ENCODE results near the gene FEM1C. TPM values are rescaled to one million over a fixed set of nuclear protein-coding genes. Genes with fewer than 3 reads are reported as not detected.

FEM1C gene
- total RNA-seq, 2 experiments from 2014 or later: 16.6 to 16.7 TPM

DNA sequence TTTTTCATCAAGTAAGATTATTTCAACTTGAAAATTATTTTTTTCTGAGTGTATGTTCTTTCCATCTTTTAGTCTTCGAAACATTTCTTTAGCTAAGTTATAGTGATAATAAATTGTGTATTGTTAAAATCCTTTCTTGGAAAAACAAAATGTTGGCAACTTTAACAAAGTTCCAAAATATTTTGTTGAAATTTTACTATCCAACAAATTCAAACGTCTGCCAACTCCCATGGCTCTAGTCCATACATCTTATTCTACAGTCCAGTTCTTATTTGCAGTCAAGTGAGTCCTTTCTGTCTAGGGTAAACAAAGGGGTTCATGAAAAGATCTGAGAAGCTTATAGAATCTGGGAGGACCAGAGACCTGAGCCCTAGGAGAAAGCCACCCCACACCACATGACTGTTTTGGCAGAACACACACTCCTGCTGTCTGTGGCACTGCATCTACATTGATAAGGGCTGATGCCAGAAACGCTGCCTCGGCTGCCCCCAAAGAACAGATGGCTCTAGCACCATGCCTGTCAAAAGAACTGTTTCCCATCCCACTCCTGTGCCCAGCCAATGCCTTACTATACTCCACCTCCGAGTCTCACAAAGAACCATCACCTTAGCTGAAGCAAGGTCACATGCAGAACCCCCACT is 47.5 kb downstream of the FEM1C start:
- TF ChIP-seq, protein P1, sequence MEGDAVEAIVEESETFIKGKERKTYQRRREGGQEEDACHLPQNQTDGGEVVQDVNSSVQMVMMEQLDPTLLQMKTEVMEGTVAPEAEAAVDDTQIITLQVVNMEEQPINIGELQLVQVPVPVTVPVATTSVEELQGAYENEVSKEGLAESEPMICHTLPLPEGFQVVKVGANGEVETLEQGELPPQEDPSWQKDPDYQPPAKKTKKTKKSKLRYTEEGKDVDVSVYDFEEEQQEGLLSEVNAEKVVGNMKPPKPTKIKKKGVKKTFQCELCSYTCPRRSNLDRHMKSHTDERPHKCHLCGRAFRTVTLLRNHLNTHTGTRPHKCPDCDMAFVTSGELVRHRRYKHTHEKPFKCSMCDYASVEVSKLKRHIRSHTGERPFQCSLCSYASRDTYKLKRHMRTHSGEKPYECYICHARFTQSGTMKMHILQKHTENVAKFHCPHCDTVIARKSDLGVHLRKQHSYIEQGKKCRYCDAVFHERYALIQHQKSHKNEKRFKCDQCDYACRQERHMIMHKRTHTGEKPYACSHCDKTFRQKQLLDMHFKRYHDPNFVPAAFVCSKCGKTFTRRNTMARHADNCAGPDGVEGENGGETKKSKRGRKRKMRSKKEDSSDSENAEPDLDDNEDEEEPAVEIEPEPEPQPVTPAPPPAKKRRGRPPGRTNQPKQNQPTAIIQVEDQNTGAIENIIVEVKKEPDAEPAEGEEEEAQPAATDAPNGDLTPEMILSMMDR (IDR thresholded peaks at IDR 0.05): no peak
- no peak for DNase-seq
- Mint-ChIP-seq H3K4me1 (ENCODE audit: low read depth) (no peaks in the 10 kb centered on the region), H3K27me3 (peaks cover 33% of the 10 kb centered on the region), H3K9me3 (no peaks in the 10 kb centered on the region), H3K27ac (no peak overlapping the region), H3K36me3 (ENCODE audit: low read depth) (no peaks in the 10 kb centered on the region), H3K4me3 (no peak overlapping the region)
- ATAC-seq: no peak
- intact Hi-C loops (cut with micrococcal nuclease): no loop called here
- CTCF ChIA-PET: interaction anchor here (0.8 kb wide), 1 partner anchor 35 kb away, joined by 3 read pairs; no protein-coding TSS in a partner anchor
- POLR2A ChIA-PET: interaction anchor here (0.9 kb wide), 1 partner anchor 31 kb away, joined by 3 read pairs; no protein-coding TSS in a partner anchor

DNA sequence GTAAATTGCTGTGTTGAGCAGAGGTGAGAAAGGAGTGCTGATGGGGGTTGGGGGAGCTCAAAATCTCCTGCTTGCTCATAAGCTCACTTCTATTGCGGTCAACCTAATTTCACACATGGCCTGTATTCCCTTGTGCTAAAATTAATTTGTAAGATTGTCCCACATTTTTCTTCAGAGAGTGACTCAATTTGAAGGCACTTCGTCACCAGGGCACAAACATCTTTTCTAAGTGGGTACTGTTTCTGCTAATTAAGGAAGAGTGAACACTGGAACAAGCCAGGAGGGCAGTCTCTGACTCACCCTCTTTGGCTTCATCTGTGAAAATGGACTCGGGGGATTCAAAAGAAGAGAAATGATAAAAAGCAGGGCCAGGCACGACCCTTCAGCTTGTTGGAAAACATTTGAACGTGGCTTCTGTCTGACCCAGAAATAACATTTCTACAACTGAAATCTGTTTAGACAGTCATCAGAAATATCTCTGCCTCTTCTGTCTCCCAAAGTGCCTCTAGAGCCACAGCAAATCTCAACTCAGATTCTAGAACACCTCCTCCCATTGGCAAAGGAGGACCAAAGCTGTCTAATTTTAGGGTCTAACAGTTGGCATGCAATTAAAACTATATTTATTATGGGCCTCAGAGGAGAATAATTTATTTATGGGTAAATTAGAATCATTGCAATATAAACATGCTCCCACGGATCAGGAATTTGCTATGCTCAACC is 49.8 kb downstream of the FEM1C start:
- CTCF ChIA-PET: no interaction called here
- peaks cover 6% of the 10 kb centered on the region for H3K4me1 Mint-ChIP-seq (ENCODE audit: low read depth)
- no peak overlapping the region for H3K4me3 Mint-ChIP-seq
- H3K9me3 Mint-ChIP-seq: no peaks in the 10 kb centered on the region
- peaks cover 31% of the 10 kb centered on the region for H3K27me3 Mint-ChIP-seq
- DNase-seq: no peak
- H3K36me3 Mint-ChIP-seq (ENCODE audit: low read depth): no peaks in the 10 kb centered on the region
- POLR2A ChIA-PET: no interaction called here
- intact Hi-C loops (cut with micrococcal nuclease): no loop called here
- H3K27ac Mint-ChIP-seq: no peak overlapping the region
- no peak for ATAC-seq
- TF ChIP-seq, protein P1 (IDR thresholded peaks at IDR 0.05): no peak

DNA sequence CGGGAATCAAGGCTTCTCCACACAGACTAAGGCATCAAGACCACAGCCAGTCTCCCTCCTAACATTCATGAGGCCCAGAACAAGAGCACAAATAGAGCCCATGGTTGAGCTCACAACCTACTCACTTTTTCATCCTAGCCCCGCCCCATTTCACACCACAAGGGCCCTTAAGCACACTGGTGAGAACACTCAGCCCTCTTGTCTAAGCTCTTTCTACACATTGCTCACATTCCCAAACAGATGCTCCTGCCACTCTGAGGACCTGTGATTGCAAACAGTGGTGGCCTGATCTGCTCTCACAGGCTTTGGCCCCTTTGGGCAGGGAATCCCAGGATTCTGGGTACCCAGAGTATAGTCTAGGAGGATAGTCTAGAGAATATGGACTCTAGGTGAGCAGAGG is 54.0 kb downstream of the FEM1C start:
- ChIA-PET CTCF (no interaction called here), POLR2A (no interaction called here)
- DNase-seq: peak; percentile 22
- H3K36me3 Mint-ChIP-seq (ENCODE audit: low read depth): no peaks in the 10 kb centered on the region
- H3K27ac Mint-ChIP-seq: no peak overlapping the region
- peaks cover 26% of the 10 kb centered on the region for H3K27me3 Mint-ChIP-seq
- intact Hi-C loops (cut with micrococcal nuclease): no loop called here
- ATAC-seq: no peak
- peaks cover 25% of the 10 kb centered on the region for H3K4me1 Mint-ChIP-seq (ENCODE audit: low read depth)
- H3K4me3 Mint-ChIP-seq: no peak overlapping the region
- TF ChIP-seq, protein P1 (IDR thresholded peaks at IDR 0.05): no peak
- H3K9me3 Mint-ChIP-seq: no peaks in the 10 kb centered on the region

DNA sequence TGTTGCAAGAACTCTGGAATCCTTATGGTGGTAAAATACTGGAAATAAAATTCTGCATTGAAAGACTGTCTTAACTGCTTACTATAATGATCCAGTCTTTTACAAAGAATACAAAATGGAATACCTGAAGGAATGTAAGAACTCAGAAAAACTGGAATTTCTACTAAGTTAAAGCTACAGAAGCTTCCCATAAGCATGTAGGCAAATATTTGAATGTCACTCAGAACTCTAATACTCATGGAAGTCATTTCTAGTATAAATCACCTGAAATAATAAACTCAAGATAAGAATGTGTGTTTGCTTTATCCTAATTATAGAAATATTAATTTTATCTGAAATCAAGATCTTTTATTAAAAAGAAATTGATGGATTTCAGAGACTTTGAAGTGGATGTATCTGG is 54.8 kb downstream of the FEM1C start:
- DNase-seq (no peak), ATAC-seq (no peak)
- peaks cover 26% of the 10 kb centered on the region for H3K4me1 Mint-ChIP-seq (ENCODE audit: low read depth)
- ChIA-PET CTCF (no interaction called here), POLR2A (no interaction called here)
- peaks cover 27% of the 10 kb centered on the region for H3K27me3 Mint-ChIP-seq
- H3K36me3 Mint-ChIP-seq (ENCODE audit: low read depth): no peaks in the 10 kb centered on the region
- no peaks in the 10 kb centered on the region for H3K9me3 Mint-ChIP-seq
- no peak overlapping the region for H3K4me3 Mint-ChIP-seq
- TF ChIP-seq, protein P1 (IDR thresholded peaks at IDR 0.05): no peak
- H3K27ac Mint-ChIP-seq: no peak overlapping the region
- intact Hi-C loops (cut with micrococcal nuclease): no loop called here

DNA sequence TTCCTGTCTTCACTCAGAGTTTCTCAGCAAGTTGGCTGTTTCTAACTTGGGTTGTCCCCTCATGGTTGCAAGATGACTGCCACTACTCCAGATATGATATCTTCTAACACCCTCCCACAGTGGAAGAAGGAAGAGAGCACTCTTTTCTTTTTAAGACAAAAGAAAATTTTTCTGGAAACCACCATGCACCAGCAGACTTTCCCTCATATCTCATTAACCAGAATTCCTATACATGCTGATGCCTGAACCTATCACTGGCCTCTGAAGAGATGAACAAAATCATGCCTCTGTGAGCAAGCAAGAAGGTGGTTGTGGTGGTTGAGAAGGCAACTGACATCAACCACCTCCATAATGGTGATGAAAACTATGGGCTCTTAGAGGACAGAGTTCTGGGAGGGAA is 56.8 kb downstream of the FEM1C start:
- TF ChIP-seq, protein P1 (IDR thresholded peaks at IDR 0.05): no peak
- Mint-ChIP-seq H3K27ac (peak overlapping the region; percentile 63), H3K9me3 (no peaks in the 10 kb centered on the region), H3K27me3 (peaks cover 13% of the 10 kb centered on the region), H3K36me3 (ENCODE audit: low read depth) (no peaks in the 10 kb centered on the region), H3K4me3 (no peak overlapping the region), H3K4me1 (ENCODE audit: low read depth) (peaks cover 30% of the 10 kb centered on the region)
- CTCF ChIA-PET: no interaction called here
- ATAC-seq: peak; percentile 87
- POLR2A ChIA-PET: no interaction called here
- intact Hi-C loops (cut with micrococcal nuclease): no loop called here
- peak; percentile 33 for DNase-seq
